Measurements from ENCODE around the gene MYO1E. TPM values are rescaled to one million over a fixed set of nuclear protein-coding genes. Genes with fewer than 3 reads are reported as not detected.
"Not testable (repeated sequence)": the region's sequence is repeated elsewhere in the genome, so short reads cannot be mapped to it uniquely, and the experiment has no call there.

MYO1E gene
- total RNA-seq, 5 donors from 2014 or later (not counting 1 experiment from before 2014, with no cell fraction given) = 1.3 to 11.7 (median 4.3) TPM

GRCh38 chr15:59410391-59410896 lies 37.8 kb upstream of the MYO1E start:
- H3K4me1 ChIP-seq (ENCODE audit: control insufficient read depth in 1 of 2, extremely low read depth in 1 of 2, insufficient read depth in 2 of 2, low read length in 2 of 2) = peaks cover 3 to 13% of the 10 kb centered on the region in 2 experiments
- CTCF ChIA-PET = no interaction called here
- H3K27ac Mint-ChIP-seq = no peak overlapping the region
- no peaks in the 10 kb centered on the region for H3K36me3 Mint-ChIP-seq
- WGBS (ENCODE audit: insufficient coverage) = 67% methylated on average over 1 of the region's 2 CpGs
- peaks cover 23 to 38% (median 24%) of the 10 kb centered on the region in 3 donors for H3K4me1 Mint-ChIP-seq
- no peak overlapping the region for H3K4me3 Mint-ChIP-seq
- H3K9me3 Mint-ChIP-seq = no peaks in the 10 kb centered on the region
- H3K27me3 ChIP-seq (replicated peaks in 1 of 2; ENCODE audit: control insufficient read depth in 2 of 2, extremely low read depth in 1 of 2, insufficient read depth in 2 of 2, low read length in 1 of 2) = peaks cover 0 to 3% of the 10 kb centered on the region in 2 experiments
- peaks cover 0 to 8% of the 10 kb centered on the region in 2 donors for H3K27me3 Mint-ChIP-seq
- no peak overlapping the region for H3K4me3 ChIP-seq (ENCODE audit: control insufficient read depth in 1 of 2, extremely low read depth in 1 of 2, low read length in 1 of 2)
- H3K36me3 ChIP-seq (ENCODE audit: control insufficient read depth in 2 of 2, extremely low read depth in 1 of 2, insufficient read depth in 1 of 2, low read length in 1 of 2) = no peaks in the 10 kb centered on the region
- H3K9me3 ChIP-seq = no peaks in the 10 kb centered on the region
- DNase-seq = no peak
- no peak overlapping the region for H3K27ac ChIP-seq (ENCODE audit: low read length)
- POLR2A ChIA-PET = interaction anchor here in 1 of 2 donors (0.6 kb wide), 1 partner anchor 388 kb away, joined by 4 read pairs; no protein-coding TSS in a partner anchor
- no peak for ATAC-seq (replicated peaks in 1 of 4)

GRCh38 chr15:59407946-59408345 lies 35.3 kb upstream of the MYO1E start:
- ChIA-PET POLR2A (no interaction called here), CTCF (no interaction called here)
- Mint-ChIP-seq H3K4me1 (peaks cover 15 to 30% (median 16%) of the 10 kb centered on the region in 3 donors), H3K27me3 (peaks cover 5% of the 10 kb centered on the region in 2 donors), H3K4me3 (no peak overlapping the region), H3K27ac (no peak overlapping the region), H3K36me3 (no peaks in the 10 kb centered on the region), H3K9me3 (no peaks in the 10 kb centered on the region)
- H3K36me3 ChIP-seq (ENCODE audit: control insufficient read depth in 2 of 2, extremely low read depth in 1 of 2, insufficient read depth in 1 of 2, low read length in 1 of 2) = no peaks in the 10 kb centered on the region
- 100% methylated on average over 4 of the region's 5 CpGs for WGBS (ENCODE audit: insufficient coverage)
- H3K27ac ChIP-seq (ENCODE audit: low read length) = no peak overlapping the region
- H3K4me1 ChIP-seq (ENCODE audit: control insufficient read depth in 1 of 2, extremely low read depth in 1 of 2, insufficient read depth in 2 of 2, low read length in 2 of 2) = peaks cover 3 to 5% of the 10 kb centered on the region in 2 experiments
- peaks cover 0 to 1% of the 10 kb centered on the region in 2 experiments for H3K27me3 ChIP-seq (replicated peaks in 1 of 2; ENCODE audit: control insufficient read depth in 2 of 2, extremely low read depth in 1 of 2, insufficient read depth in 2 of 2, low read length in 1 of 2)
- ATAC-seq (replicated peaks in 1 of 4) (no peak), DNase-seq (no peak)
- no peaks in the 10 kb centered on the region for H3K9me3 ChIP-seq
- no peak overlapping the region for H3K4me3 ChIP-seq (ENCODE audit: control insufficient read depth in 1 of 2, extremely low read depth in 1 of 2, low read length in 1 of 2)

GRCh38 chr15:59406446-59406845 lies 33.8 kb upstream of the MYO1E start:
- Histone ChIP-seq H3K27ac (ENCODE audit: low read length) (no peak overlapping the region), H3K36me3 (ENCODE audit: control insufficient read depth in 2 of 2, extremely low read depth in 1 of 2, insufficient read depth in 1 of 2, low read length in 1 of 2) (no peaks in the 10 kb centered on the region), H3K27me3 (replicated peaks in 1 of 2; ENCODE audit: control insufficient read depth in 2 of 2, extremely low read depth in 1 of 2, insufficient read depth in 2 of 2, low read length in 1 of 2) (peaks cover 0 to 2% of the 10 kb centered on the region in 2 experiments), H3K4me1 (ENCODE audit: control insufficient read depth in 1 of 2, extremely low read depth in 1 of 2, insufficient read depth in 2 of 2, low read length in 2 of 2) (peaks cover 0 to 3% of the 10 kb centered on the region in 2 experiments), H3K9me3 (no peaks in the 10 kb centered on the region), H3K4me3 (ENCODE audit: control insufficient read depth in 1 of 2, extremely low read depth in 1 of 2, low read length in 1 of 2) (no peak overlapping the region)
- no peaks in the 10 kb centered on the region for H3K9me3 Mint-ChIP-seq
- no peak overlapping the region for H3K27ac Mint-ChIP-seq
- no peak for ATAC-seq (replicated peaks in 1 of 4)
- CTCF ChIA-PET = interaction anchor here in 1 of 2 donors (0.7 kb wide), 1 partner anchor 57 kb away, joined by 3 read pairs; no protein-coding TSS in a partner anchor
- H3K4me1 Mint-ChIP-seq = peaks cover 11 to 20% (median 11%) of the 10 kb centered on the region in 3 donors
- peaks cover 5% of the 10 kb centered on the region in 2 donors for H3K27me3 Mint-ChIP-seq
- POLR2A ChIA-PET = interaction anchor here (0.7 kb wide), 2 partner anchors 359 to 1619 kb away, joined by 4 to 5 read pairs; no protein-coding TSS in a partner anchor
- no CpG with 5 or more reads among the region's 3 CpGs for WGBS (ENCODE audit: insufficient coverage)
- no peak overlapping the region for H3K4me3 Mint-ChIP-seq
- no peak for DNase-seq
- H3K36me3 Mint-ChIP-seq = no peaks in the 10 kb centered on the region

DNA sequence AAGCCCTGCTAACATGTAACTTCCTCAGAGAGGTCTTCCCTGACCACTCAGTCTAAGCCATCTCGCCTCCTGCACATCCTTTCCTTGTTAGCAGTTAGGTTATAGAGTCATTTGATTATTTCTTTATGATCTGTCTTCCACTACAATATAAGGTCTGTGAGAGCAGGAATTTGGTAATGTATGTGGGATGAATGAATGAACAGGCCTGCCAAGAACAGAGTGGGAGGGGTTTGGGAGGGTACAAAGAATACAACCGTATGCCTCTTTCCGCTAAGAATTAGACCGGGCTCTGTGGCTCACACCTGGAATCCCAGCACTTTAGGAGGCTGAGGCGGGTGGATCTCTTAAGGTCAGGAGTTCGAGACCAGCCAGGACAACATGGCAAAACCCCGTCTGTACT lies 32.4 kb upstream of the MYO1E start:
- H3K9me3 Mint-ChIP-seq = no peaks in the 10 kb centered on the region
- CTCF ChIA-PET = no interaction called here

DNA sequence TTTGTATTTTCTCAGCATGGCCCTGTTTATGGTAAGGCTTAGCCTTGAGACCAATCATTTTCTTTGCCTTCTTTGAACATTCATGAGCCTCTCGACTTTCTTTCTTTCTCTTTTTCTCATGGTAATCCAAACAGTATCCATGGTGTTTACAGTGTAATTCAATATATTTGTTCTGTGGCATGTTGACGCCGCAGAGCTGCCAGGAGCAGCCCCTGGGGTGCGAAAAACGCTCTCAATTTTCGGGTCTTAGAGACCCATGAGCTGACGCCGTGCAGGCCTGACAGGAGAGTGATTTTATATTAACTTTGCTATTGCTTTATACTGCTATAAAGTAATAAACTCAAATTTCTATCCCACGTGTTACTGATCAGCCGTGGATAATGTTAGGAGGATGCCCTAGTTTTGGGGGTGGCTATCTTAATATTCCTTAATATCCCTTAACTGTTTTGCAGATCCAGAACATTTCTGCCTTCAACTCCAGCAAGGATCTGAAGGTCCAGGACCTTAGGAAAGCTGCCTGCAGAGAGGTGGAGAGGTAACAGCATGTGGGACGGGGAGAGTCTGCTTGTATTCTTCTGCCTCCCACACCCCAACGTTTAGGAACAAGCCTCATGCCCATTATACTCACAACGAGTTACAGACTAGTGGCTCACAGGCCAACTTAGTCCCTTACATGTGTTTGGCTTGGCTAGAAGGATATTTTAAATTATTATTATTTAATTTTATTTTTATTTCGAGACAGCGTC lies 29.3 kb upstream of the MYO1E start:
- no peak for DNase-seq
- H3K4me1 ChIP-seq (ENCODE audit: control insufficient read depth in 1 of 2, extremely low read depth in 1 of 2, insufficient read depth in 2 of 2, low read length in 2 of 2) = no peaks in the 10 kb centered on the region
- peaks cover 4 to 23% of the 10 kb centered on the region in 2 donors for H3K27me3 Mint-ChIP-seq
- ChIA-PET CTCF (no interaction called here), POLR2A (no interaction called here)
- no peaks in the 10 kb centered on the region for H3K36me3 Mint-ChIP-seq
- peaks cover 0 to 8% (median 6%) of the 10 kb centered on the region in 3 donors for H3K4me1 Mint-ChIP-seq
- ATAC-seq (replicated peaks in 1 of 4) = no peak
- no peak overlapping the region for H3K27ac Mint-ChIP-seq
- no peak overlapping the region for H3K27ac ChIP-seq (ENCODE audit: low read length)
- no peaks in the 10 kb centered on the region for H3K36me3 ChIP-seq (ENCODE audit: control insufficient read depth in 2 of 2, extremely low read depth in 1 of 2, insufficient read depth in 1 of 2, low read length in 1 of 2)
- no peaks in the 10 kb centered on the region for H3K9me3 Mint-ChIP-seq
- no peak overlapping the region for H3K4me3 Mint-ChIP-seq
- H3K27me3 ChIP-seq (replicated peaks in 1 of 2; ENCODE audit: control insufficient read depth in 2 of 2, extremely low read depth in 1 of 2, insufficient read depth in 2 of 2, low read length in 1 of 2) = peaks cover 0 to 14% of the 10 kb centered on the region in 2 experiments
- WGBS (ENCODE audit: insufficient coverage) = no CpG with 5 or more reads among the region's 15 CpGs
- H3K4me3 ChIP-seq (ENCODE audit: control insufficient read depth in 1 of 2, extremely low read depth in 1 of 2, low read length in 1 of 2) = no peak overlapping the region
- no peaks in the 10 kb centered on the region for H3K9me3 ChIP-seq

More for the DNA sequence above, 32.4 kb upstream of the MYO1E start:
- Histone ChIP-seq H3K36me3 (ENCODE audit: control insufficient read depth in 2 of 2, extremely low read depth in 1 of 2, insufficient read depth in 1 of 2, low read length in 1 of 2) (no peaks in the 10 kb centered on the region), H3K4me1 (ENCODE audit: control insufficient read depth in 1 of 2, extremely low read depth in 1 of 2, insufficient read depth in 2 of 2, low read length in 2 of 2) (no peaks in the 10 kb centered on the region), H3K27ac (ENCODE audit: low read length) (no peak overlapping the region), H3K9me3 (no peaks in the 10 kb centered on the region), H3K27me3 (replicated peaks in 1 of 2; ENCODE audit: control insufficient read depth in 2 of 2, extremely low read depth in 1 of 2, insufficient read depth in 2 of 2, low read length in 1 of 2) (peaks cover 0 to 7% of the 10 kb centered on the region in 2 experiments), H3K4me3 (ENCODE audit: control insufficient read depth in 1 of 2, extremely low read depth in 1 of 2, low read length in 1 of 2) (no peak overlapping the region)
- ATAC-seq (replicated peaks in 1 of 4) = no peak
- POLR2A ChIA-PET = no interaction called here
- DNase-seq = no peak
- Mint-ChIP-seq H3K36me3 (no peaks in the 10 kb centered on the region), H3K27ac (no peak overlapping the region), H3K4me3 (no peak overlapping the region), H3K27me3 (peaks cover 5 to 11% of the 10 kb centered on the region in 2 donors), H3K4me1 (peaks cover 1 to 14% (median 3%) of the 10 kb centered on the region in 3 donors)
- WGBS (ENCODE audit: insufficient coverage) = 85% methylated on average over 6 of the region's 7 CpGs

- H3K36me3 Mint-ChIP-seq; H3K9me3 Mint-ChIP-seq; H3K4me3 ChIP-seq (ENCODE audit: control insufficient read depth in 1 of 2, extremely low read depth in 1 of 2, low read length in 1 of 2); DNase-seq; ATAC-seq (replicated peaks in 1 of 4); H3K27ac ChIP-seq (ENCODE audit: low read length); H3K4me1 Mint-ChIP-seq; H3K27ac Mint-ChIP-seq; H3K9me3 ChIP-seq; POLR2A ChIA-PET; H3K4me3 Mint-ChIP-seq; H3K36me3 ChIP-seq (ENCODE audit: control insufficient read depth in 2 of 2, extremely low read depth in 1 of 2, insufficient read depth in 1 of 2, low read length in 1 of 2); H3K4me1 ChIP-seq (ENCODE audit: control insufficient read depth in 1 of 2, extremely low read depth in 1 of 2, insufficient read depth in 2 of 2, low read length in 2 of 2); CTCF ChIA-PET: not testable (repeated sequence)
- H3K27me3 Mint-ChIP-seq = peaks cover 10 to 28% of the 10 kb centered on the region in 2 donors
- WGBS (ENCODE audit: insufficient coverage) = 93% methylated on average over 5 of the region's 10 CpGs
- peaks cover 0 to 17% of the 10 kb centered on the region in 2 experiments for H3K27me3 ChIP-seq (replicated peaks in 1 of 2; ENCODE audit: control insufficient read depth in 2 of 2, extremely low read depth in 1 of 2, insufficient read depth in 2 of 2, low read length in 1 of 2)
These were observed 28.6 kb upstream of the MYO1E start for GRCh38 chr15:59401051-59401823.
